Memory B cell (primary cell): ENCODE measurements around the gene TCF23.

Source experiments
- ATAC-seq: fragments of 150-1000 bp; cut with Tn5 transposase; 2 replicates; pipeline ENCODE4 v1.10.0; 2021; ENCODE audit warnings: low read depth, mild to moderate bottlenecking, moderate library complexity
- DNase-seq, 2 donors: peaks; one replicate each; pipeline ENCODE4 v3.0.0; 2022; ENCODE audit warnings: low spot score in 2 of 2
- H3K27ac Mint-ChIP-seq: one replicate; pipeline ENCODE4 v1.8.0; 2022; ENCODE audit warnings: mild to moderate bottlenecking, moderate library complexity, mixed read lengths
- H3K27me3 Mint-ChIP-seq: one replicate; pipeline ENCODE4 v1.8.0; 2022; ENCODE audit warnings: mixed read lengths
- H3K36me3 Mint-ChIP-seq: one replicate; pipeline ENCODE4 v1.8.0; 2022; ENCODE audit warnings: mild to moderate bottlenecking, mixed read lengths
- H3K4me1 Mint-ChIP-seq: one replicate; pipeline ENCODE4 v1.8.0; 2022; ENCODE audit warnings: mixed read lengths
- H3K4me3 Mint-ChIP-seq: one replicate; pipeline ENCODE4 v1.8.0; 2022; ENCODE audit warnings: mild to moderate bottlenecking, moderate library complexity, mixed read lengths
- H3K9me3 Mint-ChIP-seq: one replicate; pipeline ENCODE4 v1.8.0; 2022; ENCODE audit warnings: mixed read lengths

The TCF23 gene

GRCh38 chr2:27121906-27122305, 26.9 kb upstream of the TCF23 start:
- H3K36me3 Mint-ChIP-seq = no peaks in the 10 kb centered on the region
- peaks cover 15% of the 10 kb centered on the region for H3K4me1 Mint-ChIP-seq
- no peak for ATAC-seq
- no peaks in the 10 kb centered on the region for H3K9me3 Mint-ChIP-seq
- H3K27ac Mint-ChIP-seq = no peak overlapping the region
- peak overlapping the region; percentile 11 for H3K4me3 Mint-ChIP-seq
- peaks cover 13% of the 10 kb centered on the region for H3K27me3 Mint-ChIP-seq
- DNase-seq = no peak

GRCh38 chr2:27122791-27123190, 26.0 kb upstream of the TCF23 start:
- no peak for ATAC-seq
- Mint-ChIP-seq H3K4me1 (peaks cover 15% of the 10 kb centered on the region), H3K4me3 (peak overlapping the region; percentile 90), H3K27ac (no peak overlapping the region), H3K27me3 (peaks cover 13% of the 10 kb centered on the region), H3K36me3 (no peaks in the 10 kb centered on the region), H3K9me3 (no peaks in the 10 kb centered on the region)
- no peak for DNase-seq

- H3K9me3 Mint-ChIP-seq = no peaks in the 10 kb centered on the region
- no peaks in the 10 kb centered on the region for H3K36me3 Mint-ChIP-seq
- peak; percentile 44 to 60 for DNase-seq
- H3K27me3 Mint-ChIP-seq = peaks cover 13% of the 10 kb centered on the region
- no peak within 1 kb of the TSS for H3K27ac Mint-ChIP-seq
- peak; percentile 77 for ATAC-seq
- H3K4me3 Mint-ChIP-seq = peak within 1 kb of the TSS; percentile 90
- peaks cover 15% of the 10 kb centered on the region for H3K4me1 Mint-ChIP-seq
These were observed 25.3 kb upstream of the TCF23 start, which contains the start of gene ABHD1 for GRCh38 chr2:27123302-27124150. TSS of gene ABHD1 (plus strand) at chr2:27123815. CDS start at chr2:27123949, 134 bp downstream.

GRCh38 chr2:27125104-27125503, 23.7 kb upstream of the TCF23 start:
- Mint-ChIP-seq H3K4me1 (peaks cover 17% of the 10 kb centered on the region), H3K36me3 (peaks cover 4% of the 10 kb centered on the region), H3K27ac (no peak overlapping the region), H3K9me3 (no peaks in the 10 kb centered on the region), H3K27me3 (peaks cover 3% of the 10 kb centered on the region), H3K4me3 (no peak overlapping the region)
- ATAC-seq (no peak), DNase-seq (no peak)

- no peak overlapping the region for H3K4me3 Mint-ChIP-seq
- no peak for ATAC-seq
- H3K36me3 Mint-ChIP-seq = peaks cover 7% of the 10 kb centered on the region
- no peaks in the 10 kb centered on the region for H3K9me3 Mint-ChIP-seq
- DNase-seq = no peak
- H3K4me1 Mint-ChIP-seq = peaks cover 18% of the 10 kb centered on the region
- H3K27ac Mint-ChIP-seq = no peak overlapping the region
- no peaks in the 10 kb centered on the region for H3K27me3 Mint-ChIP-seq
These were observed 22.5 kb upstream of the TCF23 start for GRCh38 chr2:27126252-27126710.

GRCh38 chr2:27127883-27128667, 20.7 kb upstream of the TCF23 start:
- Mint-ChIP-seq H3K4me3 (no peak overlapping the region), H3K27ac (peak overlapping the region; percentile 14)

GRCh38 chr2:27128668-27129571, 19.9 kb upstream of the TCF23 start:
- Mint-ChIP-seq H3K36me3 (peaks cover 13% of the 10 kb centered on the region), H3K27me3 (no peaks in the 10 kb centered on the region), H3K27ac (peak overlapping the region; percentile 14), H3K4me3 (no peak overlapping the region), H3K4me1 (peaks cover 23% of the 10 kb centered on the region), H3K9me3 (no peaks in the 10 kb centered on the region)
- ATAC-seq = no peak
- DNase-seq = no peak

More at GRCh38 chr2:27127883-27128667, 20.7 kb upstream of the TCF23 start:
- DNase-seq (no peak), ATAC-seq (no peak)
- Mint-ChIP-seq H3K36me3 (peaks cover 12% of the 10 kb centered on the region), H3K4me1 (peaks cover 21% of the 10 kb centered on the region), H3K9me3 (no peaks in the 10 kb centered on the region), H3K27me3 (no peaks in the 10 kb centered on the region)

GRCh38 chr2:27130396-27130795, 18.4 kb upstream of the TCF23 start:
- DNase-seq (no peak), ATAC-seq (no peak)
- H3K9me3 Mint-ChIP-seq = no peaks in the 10 kb centered on the region
- no peaks in the 10 kb centered on the region for H3K27me3 Mint-ChIP-seq
- H3K27ac Mint-ChIP-seq = peak overlapping the region; percentile 41
- peaks cover 13% of the 10 kb centered on the region for H3K36me3 Mint-ChIP-seq
- H3K4me3 Mint-ChIP-seq = no peak overlapping the region
- H3K4me1 Mint-ChIP-seq = peaks cover 20% of the 10 kb centered on the region

GRCh38 chr2:27131429-27131828, 17.4 kb upstream of the TCF23 start:
- Mint-ChIP-seq H3K9me3 (no peaks in the 10 kb centered on the region), H3K4me1 (peaks cover 20% of the 10 kb centered on the region), H3K4me3 (no peak overlapping the region), H3K27ac (no peak overlapping the region), H3K36me3 (peaks cover 13% of the 10 kb centered on the region), H3K27me3 (no peaks in the 10 kb centered on the region)
- DNase-seq (no peak), ATAC-seq (no peak)

GRCh38 chr2:27133195-27133875, 15.5 kb upstream of the TCF23 start:
- Mint-ChIP-seq H3K27me3 (no peaks in the 10 kb centered on the region), H3K27ac (peak overlapping the region; percentile 47), H3K4me3 (peak overlapping the region; percentile 94), H3K9me3 (no peaks in the 10 kb centered on the region), H3K4me1 (peaks cover 20% of the 10 kb centered on the region), H3K36me3 (peaks cover 13% of the 10 kb centered on the region)
- DNase-seq (no peak), ATAC-seq (no peak)

GRCh38 chr2:27133905-27134780, 14.7 kb upstream of the TCF23 start, which contains the start of gene PREB:
TSS of gene PREB (minus strand) at chr2:27134636. CDS start at chr2:27134421, 215 bp downstream.
- H3K4me3 Mint-ChIP-seq = peak within 1 kb of the TSS; percentile 94
- no peaks in the 10 kb centered on the region for H3K9me3 Mint-ChIP-seq
- no peaks in the 10 kb centered on the region for H3K27me3 Mint-ChIP-seq
- ATAC-seq = peak; percentile 97
- peaks cover 17% of the 10 kb centered on the region for H3K4me1 Mint-ChIP-seq
- peaks cover 10% of the 10 kb centered on the region for H3K36me3 Mint-ChIP-seq
- peak within 1 kb of the TSS; percentile 94 for H3K27ac Mint-ChIP-seq
- peak; percentile 98 to 99 for DNase-seq

GRCh38 chr2:27134781-27135477, 13.9 kb upstream of the TCF23 start:
- Mint-ChIP-seq H3K36me3 (peaks cover 10% of the 10 kb centered on the region), H3K4me1 (peaks cover 14% of the 10 kb centered on the region), H3K4me3 (peak overlapping the region; percentile 94), H3K27ac (peak overlapping the region; percentile 94), H3K9me3 (no peaks in the 10 kb centered on the region), H3K27me3 (no peaks in the 10 kb centered on the region)
- DNase-seq (no peak), ATAC-seq (no peak)
